ENCODE measurements around the gene ZNRF3.

DNA sequence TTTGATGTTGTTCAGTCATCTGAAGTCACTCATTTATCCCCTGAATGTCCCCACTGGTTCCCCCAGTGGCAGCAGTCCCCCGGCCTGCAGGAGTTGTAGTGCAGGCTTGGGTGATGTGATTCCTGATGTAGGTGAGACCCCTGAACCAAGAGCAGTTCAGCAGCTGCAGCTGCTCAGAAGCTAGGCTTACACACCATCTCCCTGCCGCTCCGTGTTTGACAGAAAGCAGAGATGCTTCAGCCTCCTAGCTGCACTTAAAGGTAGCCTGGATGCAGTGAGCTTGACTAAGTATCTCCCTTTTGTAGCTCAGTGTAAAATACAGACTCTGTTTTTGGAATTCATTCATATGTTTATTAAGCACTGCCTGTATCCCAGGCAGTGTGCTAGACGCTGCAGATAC, 130.9 kb downstream of the ZNRF3 start:
- TF ChIP-seq, protein P1, sequence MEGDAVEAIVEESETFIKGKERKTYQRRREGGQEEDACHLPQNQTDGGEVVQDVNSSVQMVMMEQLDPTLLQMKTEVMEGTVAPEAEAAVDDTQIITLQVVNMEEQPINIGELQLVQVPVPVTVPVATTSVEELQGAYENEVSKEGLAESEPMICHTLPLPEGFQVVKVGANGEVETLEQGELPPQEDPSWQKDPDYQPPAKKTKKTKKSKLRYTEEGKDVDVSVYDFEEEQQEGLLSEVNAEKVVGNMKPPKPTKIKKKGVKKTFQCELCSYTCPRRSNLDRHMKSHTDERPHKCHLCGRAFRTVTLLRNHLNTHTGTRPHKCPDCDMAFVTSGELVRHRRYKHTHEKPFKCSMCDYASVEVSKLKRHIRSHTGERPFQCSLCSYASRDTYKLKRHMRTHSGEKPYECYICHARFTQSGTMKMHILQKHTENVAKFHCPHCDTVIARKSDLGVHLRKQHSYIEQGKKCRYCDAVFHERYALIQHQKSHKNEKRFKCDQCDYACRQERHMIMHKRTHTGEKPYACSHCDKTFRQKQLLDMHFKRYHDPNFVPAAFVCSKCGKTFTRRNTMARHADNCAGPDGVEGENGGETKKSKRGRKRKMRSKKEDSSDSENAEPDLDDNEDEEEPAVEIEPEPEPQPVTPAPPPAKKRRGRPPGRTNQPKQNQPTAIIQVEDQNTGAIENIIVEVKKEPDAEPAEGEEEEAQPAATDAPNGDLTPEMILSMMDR (IDR thresholded peaks at IDR 0.05; ENCODE audit: insufficient read depth, low read length, poor library complexity, severe bottlenecking): no peak
- TF ChIP-seq EZH2phosphoT487 (conservative IDR thresholded peaks at IDR 0.05; ENCODE audit: low read length): no peak

Measured in SU-DHL-6 (cell line).